Measurements from ENCODE around the gene THSD4.

Gene THSD4

GRCh38 chr15:71079208-71080044, 35.8 kb upstream of the THSD4 start:
- H3K4me3 ChIP-seq (replicated peaks; ENCODE audit: low read depth, low read length), result no peak overlapping the region
- TF ChIP-seq CTCF (IDR thresholded peaks at IDR 0.05; ENCODE audit: low read length, missing control alignments), result no peak
- DNase-seq (ENCODE audit: low read depth), result peak; percentile 86

- no peak overlapping the region for H3K4me3 ChIP-seq (replicated peaks; ENCODE audit: low read depth, low read length)
- no peak for TF ChIP-seq CTCF (IDR thresholded peaks at IDR 0.05; ENCODE audit: low read length, missing control alignments)
- no peak for DNase-seq (ENCODE audit: low read depth)
Measured at GRCh38 chr15:71080166-71080565, 35.1 kb upstream of the THSD4 start.

GRCh38 chr15:71080705-71081104, 34.6 kb upstream of the THSD4 start:
- H3K4me3 ChIP-seq (replicated peaks; ENCODE audit: low read depth, low read length), result no peak overlapping the region
- peak; percentile 81 for DNase-seq (ENCODE audit: low read depth)
- TF ChIP-seq CTCF (IDR thresholded peaks at IDR 0.05; ENCODE audit: low read length, missing control alignments), result no peak

GRCh38 chr15:71082803-71083202, 32.5 kb upstream of the THSD4 start:
- DNase-seq (ENCODE audit: low read depth), result no peak
- no peak for TF ChIP-seq CTCF (IDR thresholded peaks at IDR 0.05; ENCODE audit: low read length, missing control alignments)
- H3K4me3 ChIP-seq (replicated peaks; ENCODE audit: low read depth, low read length), result no peak overlapping the region

GRCh38 chr15:71083349-71083748, 31.9 kb upstream of the THSD4 start:
- peak; percentile 81 for DNase-seq (ENCODE audit: low read depth)
- no peak for TF ChIP-seq CTCF (IDR thresholded peaks at IDR 0.05; ENCODE audit: low read length, missing control alignments)
- H3K4me3 ChIP-seq (replicated peaks; ENCODE audit: low read depth, low read length), result no peak overlapping the region

GRCh38 chr15:71084264-71084663, 31.0 kb upstream of the THSD4 start:
- H3K4me3 ChIP-seq (replicated peaks; ENCODE audit: low read depth, low read length), result no peak overlapping the region
- no peak for DNase-seq (ENCODE audit: low read depth)
- TF ChIP-seq CTCF (IDR thresholded peaks at IDR 0.05; ENCODE audit: low read length, missing control alignments), result no peak

GRCh38 chr15:71085809-71086208, 29.5 kb upstream of the THSD4 start:
- no peak for DNase-seq (ENCODE audit: low read depth)
- no peak for TF ChIP-seq CTCF (IDR thresholded peaks at IDR 0.05; ENCODE audit: low read length, missing control alignments)
- no peak overlapping the region for H3K4me3 ChIP-seq (replicated peaks; ENCODE audit: low read depth, low read length)

All from fibroblast of pulmonary artery (primary cell).